Neural cell (in vitro differentiated cells): ENCODE data around the gene ERBB4. TPM values are rescaled to one million over a fixed set of nuclear protein-coding genes. Genes with fewer than 3 reads are reported as not detected.
"Not testable (repeated sequence)": the region's sequence is repeated elsewhere in the genome, so short reads cannot be mapped to it uniquely, and the experiment has no call there.

Experiments used
- H2AFZ ChIP-seq: fragments of 200-600, 300-800 bp; sonication (generic), shearing (Covaris generic); 2 replicates; pipeline ENCODE4 v1.6.0; 2014; ENCODE audit warnings: low read depth, mild to moderate bottlenecking, antibody characterized with exemption, low read length, moderate library complexity
- H3F3A ChIP-seq: fragments of 200-600 bp; shearing (Covaris generic); 2 replicates; pipeline ENCODE4 v1.6.1; 2016; ENCODE audit warnings: mild to moderate bottlenecking, moderate library complexity, mixed read lengths, antibody characterized with exemption, low read length; ENCODE audit not compliant: insufficient read depth, poor library complexity, severe bottlenecking
- H3K27ac ChIP-seq: fragments of 200-600, 300-800 bp; sonication (generic), shearing (Covaris generic); 2 replicates; pipeline ENCODE4 v1.5.1; 2014; ENCODE audit warnings: mild to moderate bottlenecking, low read length, moderate library complexity
- H3K27me3 ChIP-seq: fragments of 300-800, 200-600 bp; sonication (generic), shearing (Covaris generic); 2 replicates; pipeline ENCODE4 v1.6.0; 2014; ENCODE audit warnings: mild to moderate bottlenecking, low read depth, low read length, moderate library complexity; ENCODE audit not compliant: insufficient read depth
- H3K36me3 ChIP-seq: fragments of 300-800, 200-600 bp; sonication (generic), shearing (Covaris generic); 2 replicates; pipeline ENCODE4 v1.5.1; 2014; ENCODE audit warnings: mild to moderate bottlenecking, antibody characterized with exemption, low read length, moderate library complexity; ENCODE audit not compliant: insufficient read depth
- H3K4me2 ChIP-seq: fragments of 300-800, 200-600 bp; sonication (generic), shearing (Covaris generic); 2 replicates; pipeline ENCODE4 v1.6.0; 2014; ENCODE audit warnings: mild to moderate bottlenecking, low read length
- H3K4me3 ChIP-seq: fragments of 300-800, 200-600 bp; sonication (generic), shearing (Covaris generic); 2 replicates; pipeline ENCODE4 v1.5.1; 2014; ENCODE audit warnings: mild to moderate bottlenecking, low read length, moderate library complexity
- H3K79me2 ChIP-seq: fragments of 200-600 bp; shearing (Covaris generic); replicated peaks from 2 replicates; pipeline ENCODE4 v1.6.0; 2014; ENCODE audit warnings: mild to moderate bottlenecking, low read length, moderate library complexity; ENCODE audit not compliant: insufficient read depth
- H3K9ac ChIP-seq: fragments of 300-800, 200-600 bp; sonication (generic), shearing (Covaris generic); 2 replicates; pipeline ENCODE4 v1.6.1; 2016; ENCODE audit warnings: mild to moderate bottlenecking, low read length, mixed read lengths
- H3K9me2 ChIP-seq: fragments of 200-600 bp; shearing (Covaris generic); 2 replicates; pipeline ENCODE4 v1.6.1; 2016; ENCODE audit warnings: mild to moderate bottlenecking, low read length, mixed read lengths; ENCODE audit not compliant: insufficient read depth
- H3K9me3 ChIP-seq: fragments of 200-600, 300-800 bp; sonication (generic), shearing (Covaris generic); 2 replicates; pipeline ENCODE4 v1.6.1; 2016; ENCODE audit warnings: mild to moderate bottlenecking, mixed run types, low read length, moderate library complexity, mixed read lengths
- H4K20me1 ChIP-seq: fragments of 200-600 bp; shearing (Covaris generic); 2 replicates; pipeline ENCODE4 v1.6.1; 2016; ENCODE audit warnings: mild to moderate bottlenecking, mixed run types; ENCODE audit not compliant: insufficient read depth
- CTCF ChIP-seq: fragments of 450-650 bp; IDR thresholded peaks from 2 replicates; pipeline ENCODE4 v1.5.1; 2014; ENCODE audit warnings: antibody characterized with exemption, mild to moderate bottlenecking, moderate library complexity; ENCODE audit not compliant: poor library complexity, severe bottlenecking
- EP300 ChIP-seq: fragments of 450-650 bp; conservative IDR thresholded peaks from 2 replicates; pipeline ENCODE4 v1.6.1; 2014; ENCODE audit warnings: antibody characterized with exemption, mild to moderate bottlenecking, moderate library complexity; ENCODE audit not compliant: poor library complexity, severe bottlenecking
- EZH2 ChIP-seq: fragments of 200-600, 300-800 bp; shearing (Covaris generic), sonication (generic); IDR thresholded peaks from 2 replicates; pipeline ENCODE4 v1.6.1; 2014; ENCODE audit warnings: antibody characterized with exemption, low read length, borderline replicate concordance, mild to moderate bottlenecking; ENCODE audit not compliant: insufficient read depth, poor library complexity, severe bottlenecking
- MXI1 ChIP-seq: fragments of 450-650 bp; conservative IDR thresholded peaks from 2 replicates; pipeline ENCODE4 v1.6.1; 2014; ENCODE audit warnings: antibody characterized with exemption, mild to moderate bottlenecking; ENCODE audit not compliant: poor library complexity, severe bottlenecking
- POLR2AphosphoS5 ChIP-seq: IDR thresholded peaks from 2 replicates; pipeline ENCODE4 v1.6.1; 2012
- RAD21 ChIP-seq: fragments of 450-650 bp; conservative IDR thresholded peaks from 2 replicates; pipeline ENCODE4 v1.6.1; 2014; ENCODE audit warnings: antibody characterized with exemption, mild to moderate bottlenecking, moderate library complexity
- REST ChIP-seq: IDR thresholded peaks from 2 replicates; pipeline ENCODE4 v1.6.1; 2012; ENCODE audit warnings: borderline replicate concordance
- SMC3 ChIP-seq: fragments of 450-650 bp; conservative IDR thresholded peaks from 2 replicates; pipeline ENCODE4 v1.6.1; 2014; ENCODE audit warnings: antibody characterized with exemption, mild to moderate bottlenecking, moderate library complexity; ENCODE audit not compliant: poor library complexity
- TAF1 ChIP-seq: IDR thresholded peaks from 2 replicates; pipeline ENCODE4 v1.6.1; 2012; ENCODE audit warnings: low read depth
- polyA plus RNA-seq: library from polyadenylated mRNA; depleted of rRNA; stranded (reverse); fragments of >200 nt; gene quantifications from 2 replicates; pipeline ENCODE4 v1.2.3, GENCODE V29; 2014

The ERBB4 gene
- polyA plus RNA-seq, 1 donor from 2014 or later = 0.69 TPM

- no peaks in the 10 kb centered on the region for H3K79me2 ChIP-seq
- H4K20me1 ChIP-seq = no peaks in the 10 kb centered on the region
- no peaks in the 10 kb centered on the region for H3K9me2 ChIP-seq
- H3K27me3 ChIP-seq = no peaks in the 10 kb centered on the region
- no peaks in the 10 kb centered on the region for H3F3A ChIP-seq
- no peak overlapping the region for H3K27ac ChIP-seq
- H3K4me3 ChIP-seq = no peak overlapping the region
- no peak for TF ChIP-seq MXI1
- TF ChIP-seq EZH2 = no peak
- TF ChIP-seq CTCF = no peak
- H3K4me2 ChIP-seq = no peak overlapping the region
- H3K9ac ChIP-seq = no peak overlapping the region
- H2AFZ ChIP-seq = no peak overlapping the region
- no peaks in the 10 kb centered on the region for H3K36me3 ChIP-seq
- H3K9me3 ChIP-seq = no peaks in the 10 kb centered on the region
Measured at GRCh38 chr2:212477571-212477970, 61.0 kb downstream of the ERBB4 start.

GRCh38 chr2:212473211-212473610 lies 65.4 kb downstream of the ERBB4 start:
- no peak for TF ChIP-seq POLR2AphosphoS5
- no peak for TF ChIP-seq RAD21
- no peak for TF ChIP-seq CTCF
- TF ChIP-seq EP300 = no peak
- TF ChIP-seq REST = no peak
- no peak for TF ChIP-seq MXI1
- TF ChIP-seq TAF1 = no peak
- no peak for TF ChIP-seq EZH2
- no peak for TF ChIP-seq SMC3
- Histone ChIP-seq H3K79me2 (no peaks in the 10 kb centered on the region), H2AFZ (no peak overlapping the region), H3K36me3 (no peaks in the 10 kb centered on the region), H3K27ac (no peak overlapping the region), H3K9me2 (no peaks in the 10 kb centered on the region), H3K4me3 (no peak overlapping the region), H4K20me1 (no peaks in the 10 kb centered on the region), H3F3A (no peaks in the 10 kb centered on the region), H3K9me3 (no peaks in the 10 kb centered on the region), H3K27me3 (no peaks in the 10 kb centered on the region), H3K9ac (no peak overlapping the region), H3K4me2 (no peak overlapping the region)

DNA sequence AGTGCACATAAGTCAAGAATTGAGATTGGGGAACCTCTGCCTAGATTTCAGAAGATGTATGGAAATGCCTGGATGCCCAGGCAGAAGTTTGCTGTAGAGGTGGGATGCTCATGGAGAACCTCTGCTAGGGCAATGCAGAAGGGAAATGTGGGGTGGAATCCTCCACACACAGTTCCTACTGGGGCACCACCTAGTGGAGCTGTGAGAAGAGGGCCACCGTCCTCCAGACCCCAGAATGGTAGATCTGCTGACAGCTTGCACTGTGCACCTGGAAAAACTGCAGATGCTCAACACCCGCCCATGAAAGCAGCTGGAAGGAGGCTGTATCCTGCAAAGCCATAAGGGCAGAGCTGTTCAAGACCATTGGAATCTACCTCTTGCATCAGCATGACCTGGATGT lies 71.1 kb downstream of the ERBB4 start:
- not testable (repeated sequence) for H3K27me3 ChIP-seq, H2AFZ ChIP-seq, H4K20me1 ChIP-seq, H3K9me3 ChIP-seq, H3K79me2 ChIP-seq, H3K27ac ChIP-seq, H3K4me2 ChIP-seq, H3K4me3 ChIP-seq, H3K36me3 ChIP-seq, H3K9ac ChIP-seq, H3K9me2 ChIP-seq, H3F3A ChIP-seq
